LNCAP (cell line): ENCODE results near the gene GABBR2.

ENCODE experiments used
- TF ChIP-seq, protein P1 (sequence below): fragments of 450-650 bp; IDR thresholded peaks from 2 replicates; pipeline ENCODE4 v1.5.1; 2017; ENCODE audit warnings: mild to moderate bottlenecking

The GABBR2 gene

DNA sequence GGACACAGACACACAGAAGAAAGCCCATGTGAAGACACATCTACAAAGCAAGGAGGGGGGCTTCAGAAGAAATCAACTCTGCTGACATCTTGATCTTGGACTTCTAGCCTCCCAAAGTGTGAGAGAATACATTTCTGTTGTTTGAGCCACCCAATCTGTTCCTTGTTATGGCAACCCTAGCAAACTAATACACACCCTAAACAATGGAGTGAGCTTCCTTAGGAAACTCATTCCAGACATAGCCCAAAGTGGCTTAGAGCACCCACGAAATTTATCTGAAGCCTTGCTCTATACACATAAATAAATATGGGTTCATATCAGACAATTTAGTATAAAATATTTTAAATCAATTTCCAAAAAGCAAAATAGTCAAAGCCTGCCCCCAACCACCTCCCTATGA lies 445.7 kb downstream of the GABBR2 start:
- TF ChIP-seq, protein P1, sequence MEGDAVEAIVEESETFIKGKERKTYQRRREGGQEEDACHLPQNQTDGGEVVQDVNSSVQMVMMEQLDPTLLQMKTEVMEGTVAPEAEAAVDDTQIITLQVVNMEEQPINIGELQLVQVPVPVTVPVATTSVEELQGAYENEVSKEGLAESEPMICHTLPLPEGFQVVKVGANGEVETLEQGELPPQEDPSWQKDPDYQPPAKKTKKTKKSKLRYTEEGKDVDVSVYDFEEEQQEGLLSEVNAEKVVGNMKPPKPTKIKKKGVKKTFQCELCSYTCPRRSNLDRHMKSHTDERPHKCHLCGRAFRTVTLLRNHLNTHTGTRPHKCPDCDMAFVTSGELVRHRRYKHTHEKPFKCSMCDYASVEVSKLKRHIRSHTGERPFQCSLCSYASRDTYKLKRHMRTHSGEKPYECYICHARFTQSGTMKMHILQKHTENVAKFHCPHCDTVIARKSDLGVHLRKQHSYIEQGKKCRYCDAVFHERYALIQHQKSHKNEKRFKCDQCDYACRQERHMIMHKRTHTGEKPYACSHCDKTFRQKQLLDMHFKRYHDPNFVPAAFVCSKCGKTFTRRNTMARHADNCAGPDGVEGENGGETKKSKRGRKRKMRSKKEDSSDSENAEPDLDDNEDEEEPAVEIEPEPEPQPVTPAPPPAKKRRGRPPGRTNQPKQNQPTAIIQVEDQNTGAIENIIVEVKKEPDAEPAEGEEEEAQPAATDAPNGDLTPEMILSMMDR: no peak

DNA sequence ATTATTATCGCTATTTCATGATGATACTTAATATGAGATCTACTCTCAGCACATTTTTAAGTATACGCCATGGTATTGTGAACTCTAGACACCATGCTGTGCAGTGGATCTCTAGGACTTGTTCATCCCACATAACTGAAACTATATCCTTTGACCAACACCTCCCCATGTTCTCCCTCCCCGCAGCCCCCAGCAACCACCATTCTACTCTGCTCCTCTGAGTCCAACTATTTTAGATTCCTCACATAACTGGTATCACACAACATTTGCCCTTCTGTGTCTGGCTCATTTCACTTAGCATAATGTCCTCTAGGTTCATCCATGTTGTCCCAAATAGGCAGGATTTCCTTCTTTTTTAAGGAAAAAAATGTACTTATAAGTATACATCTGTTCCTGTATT lies 446.7 kb downstream of the GABBR2 start:
- TF ChIP-seq, protein P1: no peak

DNA sequence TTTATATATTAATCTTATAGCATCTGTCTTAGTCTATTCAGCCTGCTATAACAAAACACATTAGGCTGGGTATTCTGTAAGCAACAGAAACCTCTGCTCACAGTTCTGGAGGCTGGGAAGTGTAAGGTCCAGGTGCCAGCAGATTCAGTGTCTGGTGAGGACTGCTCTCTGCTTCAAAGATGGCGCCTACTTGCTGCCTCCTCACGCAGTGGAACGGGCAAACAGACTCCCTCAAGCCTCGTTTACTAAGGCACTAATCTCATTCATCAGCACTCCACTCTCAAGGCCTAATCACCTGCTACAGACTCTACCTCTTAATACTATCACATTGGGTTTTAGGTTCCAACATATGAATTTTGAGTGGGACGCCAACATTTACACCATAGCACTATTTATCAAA lies 448.1 kb downstream of the GABBR2 start:
- TF ChIP-seq, protein P1: no peak

DNA sequence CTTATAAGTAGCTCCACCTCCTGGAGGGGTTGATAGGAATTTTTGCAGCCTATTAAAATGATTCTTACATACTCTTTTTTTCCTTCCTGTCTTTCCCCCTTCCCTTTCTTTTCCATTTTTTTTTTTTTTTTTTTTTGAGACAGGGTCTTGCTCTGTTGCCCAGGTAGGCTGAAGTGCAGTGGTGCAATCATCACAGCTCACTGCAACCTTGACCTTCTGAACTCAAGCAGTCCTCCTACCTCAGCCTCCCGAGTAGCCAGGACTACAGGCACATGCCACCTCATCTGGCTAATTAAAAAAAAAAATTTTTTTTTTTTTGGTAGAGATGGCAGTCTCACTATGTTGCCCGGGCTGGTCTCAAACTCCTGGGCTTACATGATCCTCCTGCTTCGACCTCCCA lies 448.9 kb downstream of the GABBR2 start:
- TF ChIP-seq, protein P1: no peak

DNA sequence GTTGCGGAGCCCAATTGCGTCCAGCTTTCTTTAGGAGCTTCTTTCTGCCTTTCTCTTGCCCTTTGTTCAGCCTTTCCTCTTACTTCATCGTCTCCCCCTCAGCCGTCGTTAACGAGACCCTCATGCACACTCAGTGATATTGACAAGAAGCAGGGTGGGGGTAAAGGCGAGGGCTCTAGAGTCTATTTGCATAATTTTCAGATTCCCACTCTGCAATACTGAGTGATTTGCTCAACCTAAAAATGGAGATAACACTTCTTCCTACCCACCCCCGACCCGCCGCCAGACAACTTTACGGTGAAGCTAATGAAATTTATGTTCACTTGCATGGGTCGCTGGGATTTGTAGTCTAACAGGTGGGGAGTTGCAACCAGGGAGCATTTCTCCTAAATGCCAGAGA lies 452.0 kb downstream of the GABBR2 start:
- TF ChIP-seq, protein P1: no peak

DNA sequence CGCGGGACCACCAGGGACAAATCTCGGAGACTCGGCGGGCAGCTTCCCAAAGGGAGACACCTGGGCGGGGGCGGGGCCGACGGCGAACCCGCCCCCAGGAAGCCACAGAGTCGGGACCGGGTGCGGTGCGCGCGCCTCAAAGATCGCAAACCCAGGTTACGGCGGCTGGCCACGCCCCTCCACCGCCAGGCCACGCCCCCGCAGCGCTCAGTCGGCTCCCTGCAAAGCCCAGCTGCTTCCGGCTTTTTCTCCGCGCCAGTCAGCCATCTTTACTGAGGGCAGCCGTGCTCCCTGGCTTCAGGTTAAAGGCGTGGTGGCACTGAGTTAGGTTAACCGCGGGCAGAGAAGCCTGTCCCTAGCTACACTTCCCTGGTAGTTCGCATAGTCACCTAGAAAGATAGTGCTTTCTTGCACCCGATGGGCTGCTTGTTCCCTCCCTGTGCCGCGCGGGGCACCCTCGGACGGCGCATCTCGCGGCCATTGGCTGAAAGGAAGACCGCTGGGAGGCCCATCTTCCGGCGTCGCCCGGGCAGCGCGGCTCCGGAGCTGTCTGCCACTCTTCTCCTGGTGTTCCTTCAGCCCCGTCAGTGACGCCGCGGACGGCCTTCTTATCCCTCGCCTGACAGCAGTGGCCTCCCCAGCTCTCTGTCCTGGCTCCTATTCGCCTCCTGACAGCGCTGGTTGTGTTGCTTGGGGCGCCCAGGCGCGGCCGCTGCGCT lies 453.0 kb downstream of the GABBR2 start, which contains the start of gene TBC1D2:
TBC1D2 (minus strand) TSS at position 72 of the 719 bp plus-strand sequence. CDS start 108 bp downstream, outside the sequence.
- TF ChIP-seq, protein P1: 0 out of 2 replicates have a peak, but pooled peaks have one; percentile 9

DNA sequence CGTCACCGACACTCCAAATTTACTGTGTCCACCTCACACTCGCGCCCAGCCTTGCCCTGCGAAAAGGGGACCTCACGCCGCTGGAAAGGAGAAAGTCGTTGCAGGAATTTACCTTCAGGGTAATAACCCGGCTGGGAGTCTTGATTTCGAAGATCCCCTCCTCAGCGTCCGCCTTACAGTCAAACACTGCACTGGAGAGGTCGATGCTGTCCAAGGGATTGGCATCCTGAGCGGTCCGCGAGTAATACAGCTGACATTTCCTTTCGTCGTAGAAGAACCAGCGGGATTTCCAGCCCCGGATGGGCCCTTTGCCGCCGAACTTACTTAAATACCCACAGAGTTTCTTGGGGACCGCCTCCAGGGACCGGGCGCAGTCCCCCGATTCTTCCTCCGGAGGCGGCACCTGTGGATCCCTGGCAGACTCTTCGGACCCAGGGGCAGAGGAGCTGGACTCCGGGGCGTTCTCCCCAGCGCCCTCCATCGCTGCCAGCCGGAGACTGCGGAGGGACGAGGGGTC lies 453.6 kb downstream of the GABBR2 start:
- TF ChIP-seq, protein P1: no peak
